ENCODE data around the gene TTLL13. TPM values are rescaled to one million over a fixed set of nuclear protein-coding genes. Genes with fewer than 3 reads are reported as not detected.
A peak's percentile ranks its signal among the peaks of the same experiment; 100 is the strongest.
"Not testable (repeated sequence)": the region's sequence is repeated elsewhere in the genome, so short reads cannot be mapped to it uniquely, and the experiment has no call there.

TTLL13 gene
- total RNA-seq, 2 donors from 2014 or later: not detected

DNA sequence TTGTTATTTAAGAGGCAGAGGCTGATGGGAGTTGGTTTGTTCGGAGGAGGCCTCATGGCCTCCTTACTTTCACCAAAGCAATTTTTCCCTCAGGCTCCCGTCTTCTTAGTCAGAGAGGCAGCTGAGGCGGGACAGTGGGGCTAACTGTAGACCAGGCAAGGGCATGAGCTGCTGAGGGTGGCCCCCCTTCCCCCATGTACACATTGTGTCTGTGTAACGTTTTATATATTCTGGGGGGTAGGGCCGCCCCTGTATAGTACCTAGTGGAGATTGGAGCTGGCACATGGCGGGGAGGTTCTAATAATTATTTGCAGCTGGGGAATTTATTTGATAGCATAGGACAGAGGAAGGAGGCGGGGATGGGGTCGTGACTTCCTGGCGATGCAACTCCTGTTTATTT is 51.2 kb downstream of the TTLL13 start:
- Histone ChIP-seq H3K36me3 (no peaks in the 10 kb centered on the region), H3K4me1 (ENCODE audit: control insufficient read depth in 1 of 2, low read depth in 2 of 2) (peaks cover 19 to 37% of the 10 kb centered on the region in 2 donors), H3K4me3 (no peak overlapping the region), H3K27ac (peak overlapping the region in 1 of 2 donors; percentile 62), H3K9me3 (no peaks in the 10 kb centered on the region), H3K27me3 (replicated peaks; ENCODE audit: insufficient read depth) (no peaks in the 10 kb centered on the region)
- DNase-seq (ENCODE audit: low spot score) (no peak), ATAC-seq (ENCODE audit: insufficient number of reproducible peaks, low FRiP score, low read depth) (no peak)
- TF ChIP-seq, protein P1, sequence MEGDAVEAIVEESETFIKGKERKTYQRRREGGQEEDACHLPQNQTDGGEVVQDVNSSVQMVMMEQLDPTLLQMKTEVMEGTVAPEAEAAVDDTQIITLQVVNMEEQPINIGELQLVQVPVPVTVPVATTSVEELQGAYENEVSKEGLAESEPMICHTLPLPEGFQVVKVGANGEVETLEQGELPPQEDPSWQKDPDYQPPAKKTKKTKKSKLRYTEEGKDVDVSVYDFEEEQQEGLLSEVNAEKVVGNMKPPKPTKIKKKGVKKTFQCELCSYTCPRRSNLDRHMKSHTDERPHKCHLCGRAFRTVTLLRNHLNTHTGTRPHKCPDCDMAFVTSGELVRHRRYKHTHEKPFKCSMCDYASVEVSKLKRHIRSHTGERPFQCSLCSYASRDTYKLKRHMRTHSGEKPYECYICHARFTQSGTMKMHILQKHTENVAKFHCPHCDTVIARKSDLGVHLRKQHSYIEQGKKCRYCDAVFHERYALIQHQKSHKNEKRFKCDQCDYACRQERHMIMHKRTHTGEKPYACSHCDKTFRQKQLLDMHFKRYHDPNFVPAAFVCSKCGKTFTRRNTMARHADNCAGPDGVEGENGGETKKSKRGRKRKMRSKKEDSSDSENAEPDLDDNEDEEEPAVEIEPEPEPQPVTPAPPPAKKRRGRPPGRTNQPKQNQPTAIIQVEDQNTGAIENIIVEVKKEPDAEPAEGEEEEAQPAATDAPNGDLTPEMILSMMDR (IDR thresholded peaks at IDR 0.05): no peak

DNA sequence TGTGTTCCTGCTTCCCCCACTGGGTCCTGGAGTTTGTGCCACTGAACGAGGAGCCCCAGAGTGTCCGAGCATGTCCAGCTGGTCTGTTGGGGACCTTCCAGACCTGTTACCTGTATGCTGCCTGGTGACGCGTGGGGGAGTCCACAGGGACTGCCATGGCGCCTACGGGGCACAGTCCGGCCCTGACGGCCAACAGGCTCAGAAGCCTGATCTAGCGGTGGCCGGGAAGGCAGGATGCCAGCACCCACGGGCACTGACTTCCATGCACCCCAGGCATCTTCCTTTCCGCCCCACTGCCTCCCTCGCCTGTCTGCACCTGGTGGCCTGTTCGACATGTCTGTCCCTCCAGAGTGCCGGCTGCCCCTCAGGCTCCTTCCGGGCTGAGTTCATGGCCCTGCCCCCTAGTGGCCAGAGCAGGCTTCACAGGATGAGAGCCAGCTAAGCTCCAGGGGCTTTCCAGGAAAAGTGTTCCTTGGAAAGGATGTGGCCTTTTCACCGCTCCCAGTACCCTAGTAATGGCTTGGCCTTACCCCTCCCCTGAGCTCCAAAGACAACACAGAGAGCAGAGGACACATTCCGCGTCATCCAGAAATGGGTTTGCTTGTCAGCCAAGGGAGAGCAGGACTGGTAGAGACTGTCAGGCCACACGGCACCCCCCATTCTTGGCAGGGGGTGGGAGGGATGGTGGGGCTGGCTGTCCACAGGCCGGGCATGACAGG is 51.8 kb downstream of the TTLL13 start:
- no peaks in the 10 kb centered on the region for H3K9me3 ChIP-seq
- TF ChIP-seq, protein P1 (IDR thresholded peaks at IDR 0.05): peak; percentile 77
- H3K4me3 ChIP-seq: peak overlapping the region; percentile 14
- H3K27ac ChIP-seq: peak overlapping the region; percentile 42 to 62
- H3K36me3 ChIP-seq: no peaks in the 10 kb centered on the region
- H3K27me3 ChIP-seq (replicated peaks; ENCODE audit: insufficient read depth): no peaks in the 10 kb centered on the region
- H3K4me1 ChIP-seq (ENCODE audit: control insufficient read depth in 1 of 2, low read depth in 2 of 2): peaks cover 15 to 32% of the 10 kb centered on the region in 2 donors
- ATAC-seq (ENCODE audit: insufficient number of reproducible peaks, low FRiP score, low read depth): peak; percentile 36
- DNase-seq (ENCODE audit: low spot score): no peak

DNA sequence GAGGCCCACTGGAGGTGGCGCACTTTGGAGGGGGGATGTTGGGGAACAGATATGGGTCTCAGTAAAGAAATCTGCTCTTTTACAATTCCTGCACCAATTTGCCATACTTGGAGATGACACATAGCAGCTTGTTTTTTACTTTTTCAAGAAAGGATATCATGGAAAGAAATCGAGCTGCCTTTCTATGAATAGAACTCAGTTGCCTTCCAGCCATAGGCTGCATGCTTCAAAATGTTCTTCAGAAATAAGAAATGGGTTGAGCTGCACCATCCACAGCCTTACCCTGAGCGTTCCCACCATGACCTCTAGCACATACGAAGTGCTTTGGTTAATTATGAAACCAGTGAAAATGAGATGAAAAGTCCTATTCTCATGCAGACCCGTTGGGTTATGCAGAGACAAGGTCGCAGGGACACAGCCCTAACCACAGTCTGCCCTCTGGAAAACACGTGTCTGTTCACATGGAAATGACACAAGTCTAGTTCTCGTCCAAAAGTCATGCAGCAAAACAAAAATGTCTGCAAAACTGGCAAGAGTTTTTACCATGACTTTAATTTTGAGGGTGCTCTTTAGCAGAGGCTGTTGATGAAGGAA is 52.4 kb downstream of the TTLL13 start:
- Histone ChIP-seq H3K27me3 (replicated peaks; ENCODE audit: insufficient read depth) (no peaks in the 10 kb centered on the region), H3K27ac (peak overlapping the region; percentile 42 to 62)

DNA sequence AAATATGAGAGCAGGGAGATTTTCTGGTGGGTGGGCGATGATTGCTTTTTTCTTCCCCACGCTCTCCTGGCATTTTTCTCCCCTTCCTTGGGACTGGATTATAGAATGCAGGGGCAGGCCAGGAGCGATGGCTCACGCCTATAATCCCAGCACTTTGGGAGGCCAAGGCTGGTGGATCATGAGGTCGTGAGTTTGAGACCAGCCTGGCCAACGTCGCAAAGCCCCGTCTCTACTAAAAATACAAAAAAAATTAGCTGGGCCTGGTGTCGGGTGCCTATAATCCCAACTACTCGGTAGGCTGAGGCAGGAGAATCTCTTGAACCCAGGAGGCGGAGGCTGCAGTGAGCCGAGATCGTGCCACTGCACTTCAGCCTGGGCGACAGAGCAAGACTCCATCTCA is 56.0 kb downstream of the TTLL13 start:
- H3K36me3 ChIP-seq; ATAC-seq (ENCODE audit: insufficient number of reproducible peaks, low FRiP score, low read depth); DNase-seq (ENCODE audit: low spot score); H3K9me3 ChIP-seq; H3K27me3 ChIP-seq (replicated peaks; ENCODE audit: insufficient read depth); H3K4me3 ChIP-seq; H3K27ac ChIP-seq: not testable (repeated sequence)
- peaks cover 13 to 22% of the 10 kb centered on the region in 2 donors for H3K4me1 ChIP-seq (ENCODE audit: control insufficient read depth in 1 of 2, low read depth in 2 of 2)

More for the DNA sequence above, 52.4 kb downstream of the TTLL13 start:
- peak overlapping the region; percentile 14 for H3K4me3 ChIP-seq
- H3K4me1 ChIP-seq (ENCODE audit: control insufficient read depth in 1 of 2, low read depth in 2 of 2): peaks cover 13 to 26% of the 10 kb centered on the region in 2 donors
- ATAC-seq (ENCODE audit: insufficient number of reproducible peaks, low FRiP score, low read depth) (no peak), DNase-seq (ENCODE audit: low spot score) (no peak)
- no peaks in the 10 kb centered on the region for H3K36me3 ChIP-seq
- no peaks in the 10 kb centered on the region for H3K9me3 ChIP-seq
- TF ChIP-seq, protein P1 (IDR thresholded peaks at IDR 0.05): no peak

DNA sequence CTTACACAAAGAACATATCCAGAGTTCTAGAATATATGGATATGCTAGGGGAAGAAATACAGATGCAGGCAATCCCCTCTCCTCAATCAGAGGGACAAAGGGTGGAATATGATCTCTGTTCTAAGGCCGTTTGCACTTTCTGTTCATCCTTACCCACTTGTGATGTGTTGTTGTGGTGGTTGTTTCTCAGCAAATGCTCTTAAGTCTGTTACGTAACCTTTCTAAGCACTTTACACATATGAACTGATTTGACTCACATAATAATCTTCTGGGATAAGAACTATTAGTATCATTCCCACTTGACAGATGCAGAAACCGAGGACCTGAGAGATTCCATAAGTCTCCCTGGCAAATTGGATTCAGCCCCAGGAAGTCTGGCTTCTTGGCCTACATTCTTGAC is 56.6 kb downstream of the TTLL13 start:
- no peak overlapping the region for H3K27ac ChIP-seq
- ATAC-seq (ENCODE audit: insufficient number of reproducible peaks, low FRiP score, low read depth) (no peak), DNase-seq (ENCODE audit: low spot score) (no peak)
- H3K9me3 ChIP-seq: no peaks in the 10 kb centered on the region
- H3K27me3 ChIP-seq (replicated peaks; ENCODE audit: insufficient read depth): no peaks in the 10 kb centered on the region
- no peak overlapping the region for H3K4me3 ChIP-seq
- TF ChIP-seq, protein P1 (IDR thresholded peaks at IDR 0.05): no peak
- peaks cover 13 to 17% of the 10 kb centered on the region in 2 donors for H3K4me1 ChIP-seq (ENCODE audit: control insufficient read depth in 1 of 2, low read depth in 2 of 2)
- no peaks in the 10 kb centered on the region for H3K36me3 ChIP-seq

Measured in thoracic aorta (tissue), 2 donors.